GM23248 (cell line): Measurements from ENCODE around the gene MAP6.

Experiments used
- EZH2 ChIP-seq: fragments of 200-600 bp; sonication (generic); IDR thresholded peaks from 2 replicates; pipeline ENCODE4 v1.6.1; 2018; ENCODE audit warnings: antibody characterized with exemption, mild to moderate bottlenecking; ENCODE audit not compliant: insufficient read depth, poor library complexity, severe bottlenecking
- EZH2phosphoT487 ChIP-seq: fragments of 200-600 bp; sonication (generic); IDR thresholded peaks from 2 replicates; pipeline ENCODE4 v1.6.1; 2018; ENCODE audit warnings: antibody characterized with exemption, moderate library complexity, mild to moderate bottlenecking, low read depth; ENCODE audit not compliant: insufficient read depth

GRCh38 chr11:75537740-75538139 lies 131.1 kb downstream of the MAP6 start:
- TF ChIP-seq EZH2 (no peak), EZH2phosphoT487 (no peak)
